ENCODE results near the gene GRB7. TPM values are rescaled to one million over a fixed set of nuclear protein-coding genes. Genes with fewer than 3 reads are reported as not detected.

The GRB7 gene
- total RNA-seq, 6 experiments from 2014 or later, result not detected

DNA sequence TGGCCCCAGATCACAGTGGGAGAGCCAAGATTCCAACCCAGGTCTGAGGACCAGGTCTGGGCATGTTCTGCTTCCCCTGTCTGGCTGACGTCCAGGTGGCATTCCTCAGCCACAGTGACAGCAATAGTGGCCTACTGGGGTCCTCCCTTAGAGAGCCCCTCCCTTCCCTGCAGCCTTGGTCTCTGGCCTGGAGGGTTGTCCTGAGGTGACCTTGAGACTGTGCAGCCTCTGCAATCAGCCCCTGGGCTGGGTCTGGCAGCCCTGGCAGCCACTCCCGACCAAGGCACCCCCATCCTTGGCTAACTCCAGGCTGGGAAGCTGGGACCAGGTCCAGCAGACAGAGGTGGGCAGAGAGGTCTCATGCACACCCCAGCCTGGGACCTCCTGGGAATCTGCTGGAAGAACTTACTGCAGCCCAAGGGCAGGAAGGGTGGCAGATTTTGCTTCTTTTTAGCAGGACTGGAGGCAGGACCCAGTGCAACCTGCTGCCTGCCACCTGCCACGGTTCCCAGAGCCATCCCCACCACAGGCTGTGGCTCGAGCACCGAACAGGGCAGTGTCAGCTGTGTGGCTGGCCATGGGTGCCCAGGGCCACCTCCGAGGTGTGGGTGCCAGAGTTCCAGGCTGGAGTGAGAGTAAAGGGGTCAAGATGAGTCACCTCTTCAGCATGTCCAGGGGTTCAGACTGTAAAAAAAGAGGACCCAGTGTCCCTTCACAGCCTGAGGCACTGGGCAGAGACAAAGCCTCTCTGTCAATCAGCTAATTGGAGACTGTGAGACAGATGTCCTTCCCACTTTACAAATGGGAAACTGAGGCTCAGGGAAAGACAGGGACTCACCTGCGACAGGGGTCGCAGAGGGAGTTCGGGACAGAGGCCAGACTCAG is 12.6 kb downstream of the GRB7 start:
- peaks cover 15% of the 10 kb centered on the region for H3K27me3 Mint-ChIP-seq (ENCODE audit: insufficient read depth)
- no peak overlapping the region for H3K27ac Mint-ChIP-seq
- no peak overlapping the region for H3K4me3 Mint-ChIP-seq
- H3K4me1 Mint-ChIP-seq (ENCODE audit: low read depth), result 0 out of 2 replicates have a peak, but pooled peaks cover 5% of the 10 kb centered on the region
- no peaks in the 10 kb centered on the region for H3K9me3 Mint-ChIP-seq
- TF ChIP-seq, protein P1, sequence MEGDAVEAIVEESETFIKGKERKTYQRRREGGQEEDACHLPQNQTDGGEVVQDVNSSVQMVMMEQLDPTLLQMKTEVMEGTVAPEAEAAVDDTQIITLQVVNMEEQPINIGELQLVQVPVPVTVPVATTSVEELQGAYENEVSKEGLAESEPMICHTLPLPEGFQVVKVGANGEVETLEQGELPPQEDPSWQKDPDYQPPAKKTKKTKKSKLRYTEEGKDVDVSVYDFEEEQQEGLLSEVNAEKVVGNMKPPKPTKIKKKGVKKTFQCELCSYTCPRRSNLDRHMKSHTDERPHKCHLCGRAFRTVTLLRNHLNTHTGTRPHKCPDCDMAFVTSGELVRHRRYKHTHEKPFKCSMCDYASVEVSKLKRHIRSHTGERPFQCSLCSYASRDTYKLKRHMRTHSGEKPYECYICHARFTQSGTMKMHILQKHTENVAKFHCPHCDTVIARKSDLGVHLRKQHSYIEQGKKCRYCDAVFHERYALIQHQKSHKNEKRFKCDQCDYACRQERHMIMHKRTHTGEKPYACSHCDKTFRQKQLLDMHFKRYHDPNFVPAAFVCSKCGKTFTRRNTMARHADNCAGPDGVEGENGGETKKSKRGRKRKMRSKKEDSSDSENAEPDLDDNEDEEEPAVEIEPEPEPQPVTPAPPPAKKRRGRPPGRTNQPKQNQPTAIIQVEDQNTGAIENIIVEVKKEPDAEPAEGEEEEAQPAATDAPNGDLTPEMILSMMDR (IDR thresholded peaks at IDR 0.05), result no peak
- no peaks in the 10 kb centered on the region for H3K36me3 Mint-ChIP-seq (ENCODE audit: low read depth)
- no peak for DNase-seq

- Mint-ChIP-seq H3K4me3 (no peak overlapping the region), H3K27me3 (ENCODE audit: insufficient read depth) (peaks cover 15% of the 10 kb centered on the region), H3K4me1 (ENCODE audit: low read depth) (0 out of 2 replicates have a peak, but pooled peaks cover 5% of the 10 kb centered on the region), H3K27ac (no peak overlapping the region), H3K9me3 (no peaks in the 10 kb centered on the region), H3K36me3 (ENCODE audit: low read depth) (no peaks in the 10 kb centered on the region)
- TF ChIP-seq, protein P1 (IDR thresholded peaks at IDR 0.05), result no peak
- DNase-seq, result no peak
Observed at GRCh38 chr17:39751016-39751543, 13.3 kb downstream of the GRB7 start.

- H3K36me3 Mint-ChIP-seq (ENCODE audit: low read depth), result no peaks in the 10 kb centered on the region
- no peak overlapping the region for H3K27ac Mint-ChIP-seq
- H3K27me3 Mint-ChIP-seq (ENCODE audit: insufficient read depth), result peaks cover 18% of the 10 kb centered on the region
- DNase-seq, result no peak
- H3K4me3 Mint-ChIP-seq, result no peak overlapping the region
- TF ChIP-seq, protein P1 (IDR thresholded peaks at IDR 0.05), result no peak
- 0 out of 2 replicates have a peak, but pooled peaks cover 5% of the 10 kb centered on the region for H3K4me1 Mint-ChIP-seq (ENCODE audit: low read depth)
- no peaks in the 10 kb centered on the region for H3K9me3 Mint-ChIP-seq
Observed at GRCh38 chr17:39751637-39752036, 13.9 kb downstream of the GRB7 start.

DNA sequence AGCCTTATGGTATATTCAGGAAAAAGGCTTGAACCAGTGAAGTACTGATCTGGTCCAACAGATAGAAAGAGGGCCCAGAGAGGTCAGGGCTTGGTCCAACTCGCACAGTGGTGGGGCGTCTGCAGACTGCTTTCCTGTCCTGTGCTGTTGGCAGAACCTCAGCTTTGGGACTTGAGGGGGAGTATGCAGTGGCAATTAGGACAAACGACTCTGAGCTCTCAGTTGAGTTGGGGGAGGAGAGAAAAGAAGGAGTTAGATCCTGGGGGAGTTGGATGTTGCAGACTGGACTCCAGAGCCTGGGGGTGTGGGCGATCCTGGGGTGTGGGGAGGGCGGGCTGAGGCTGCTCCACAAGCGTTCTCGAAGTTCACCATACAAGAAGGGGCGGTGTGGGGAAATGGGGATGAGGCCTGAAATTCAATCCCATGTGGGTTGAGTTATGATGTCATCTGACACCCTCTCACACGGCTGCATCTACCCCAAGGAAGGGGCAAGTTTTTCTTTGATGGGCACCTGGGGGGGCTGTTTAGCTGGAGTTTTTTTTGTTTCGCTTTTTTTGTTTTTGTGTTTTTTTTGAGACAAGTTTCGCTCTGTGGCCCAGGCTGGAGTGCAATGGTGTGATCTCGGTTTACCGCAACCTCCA is 14.6 kb downstream of the GRB7 start:
- no peak for DNase-seq
- Mint-ChIP-seq H3K36me3 (ENCODE audit: low read depth) (no peaks in the 10 kb centered on the region), H3K27me3 (ENCODE audit: insufficient read depth) (peaks cover 25% of the 10 kb centered on the region), H3K4me3 (no peak overlapping the region), H3K4me1 (ENCODE audit: low read depth) (0 out of 2 replicates have a peak, but pooled peaks cover 5% of the 10 kb centered on the region), H3K9me3 (no peaks in the 10 kb centered on the region), H3K27ac (no peak overlapping the region)
- TF ChIP-seq, protein P1 (IDR thresholded peaks at IDR 0.05), result no peak

DNA sequence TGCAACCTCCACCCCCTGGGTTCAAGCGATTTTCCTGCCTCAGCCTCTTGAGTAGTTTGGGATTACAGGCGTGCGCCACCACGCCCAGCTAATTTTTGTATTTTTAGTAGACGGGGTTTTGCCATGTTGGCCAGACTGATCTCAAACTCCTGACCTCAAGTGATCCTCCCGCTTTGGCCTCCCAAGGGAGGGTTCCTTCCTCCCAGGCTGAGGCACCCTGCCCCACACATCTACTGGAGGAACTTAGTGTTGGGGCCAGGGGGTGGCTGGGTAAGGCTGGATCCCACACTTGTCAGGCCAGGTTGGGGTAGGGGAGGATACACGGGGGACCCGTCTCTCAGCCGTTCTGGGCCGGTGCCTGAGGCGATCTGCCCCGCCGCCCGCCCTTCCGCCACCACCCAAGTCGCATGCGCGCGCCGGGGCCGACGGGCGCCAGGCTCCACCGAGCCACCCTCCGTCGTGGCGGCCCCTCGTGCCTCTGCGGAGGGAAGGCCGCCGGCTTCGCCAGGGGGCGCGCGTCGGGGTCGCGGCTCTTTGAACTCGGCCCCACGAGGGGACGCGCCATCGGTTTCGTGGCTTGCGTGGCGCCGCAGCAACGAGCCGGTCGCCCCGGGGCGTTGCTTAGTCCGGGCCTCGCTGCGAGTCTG is 15.9 kb downstream of the GRB7 start:
- H3K36me3 Mint-ChIP-seq (ENCODE audit: low read depth), result no peaks in the 10 kb centered on the region
- TF ChIP-seq, protein P1 (IDR thresholded peaks at IDR 0.05), result no peak
- H3K27ac Mint-ChIP-seq, result peak overlapping the region; percentile 29; the same call in 1 of the 2 replicates
- H3K4me1 Mint-ChIP-seq (ENCODE audit: low read depth), result 0 out of 2 replicates have a peak, but pooled peaks cover 5% of the 10 kb centered on the region
- H3K4me3 Mint-ChIP-seq, result peak overlapping the region; percentile 54; the same call in 1 of the 2 replicates
- DNase-seq, result no peak
- no peaks in the 10 kb centered on the region for H3K9me3 Mint-ChIP-seq
- peaks cover 29% of the 10 kb centered on the region for H3K27me3 Mint-ChIP-seq (ENCODE audit: insufficient read depth)
